ENCODE measurements around the gene CCL22.
A peak's percentile ranks its signal among the peaks of the same experiment; 100 is the strongest.
"Not testable (repeated sequence)": the region's sequence is repeated elsewhere in the genome, so short reads cannot be mapped to it uniquely, and the experiment has no call there.

The CCL22 gene

DNA sequence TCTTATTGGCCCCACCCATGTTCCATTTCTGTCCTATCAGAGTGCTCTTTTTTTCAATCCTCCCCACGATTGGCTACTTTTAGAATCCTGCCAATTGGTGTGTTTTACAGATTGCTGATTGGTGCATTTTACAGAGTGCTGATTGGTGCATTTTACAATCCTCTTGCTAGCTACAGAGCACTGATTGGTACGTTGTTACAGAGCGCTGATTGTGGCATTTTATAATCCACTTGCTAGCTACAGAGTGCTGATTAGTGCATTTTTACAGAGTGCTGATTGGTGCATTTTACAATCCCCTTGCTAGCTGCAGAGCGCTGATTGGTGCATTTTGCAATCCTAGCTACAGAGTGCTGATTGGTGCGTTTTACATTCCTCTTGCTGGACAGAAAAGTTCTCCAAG lies 36.4 kb downstream of the CCL22 start:
- no peak for DNase-seq (ENCODE audit: low spot score)

DNA sequence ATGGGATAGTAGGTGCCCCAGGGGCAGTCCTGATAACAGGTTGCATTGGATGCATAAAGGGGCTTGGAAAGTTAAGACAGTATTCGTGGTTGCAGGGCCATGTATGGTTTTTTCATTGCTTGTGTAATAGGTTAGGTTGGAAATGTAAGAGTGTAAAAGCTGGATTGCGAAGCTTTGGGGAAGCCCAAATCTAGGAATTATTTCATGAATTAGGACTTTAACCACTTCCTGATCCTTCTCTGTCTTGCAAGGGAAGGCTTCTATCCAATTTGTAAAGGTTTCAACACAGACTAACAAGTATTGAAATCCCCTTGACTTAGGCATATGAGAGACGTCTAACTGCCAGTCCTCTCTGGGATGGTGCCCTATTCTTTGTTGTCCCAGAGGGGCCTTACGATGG lies 38.2 kb downstream of the CCL22 start:
- no peak for DNase-seq (ENCODE audit: low spot score)

DNA sequence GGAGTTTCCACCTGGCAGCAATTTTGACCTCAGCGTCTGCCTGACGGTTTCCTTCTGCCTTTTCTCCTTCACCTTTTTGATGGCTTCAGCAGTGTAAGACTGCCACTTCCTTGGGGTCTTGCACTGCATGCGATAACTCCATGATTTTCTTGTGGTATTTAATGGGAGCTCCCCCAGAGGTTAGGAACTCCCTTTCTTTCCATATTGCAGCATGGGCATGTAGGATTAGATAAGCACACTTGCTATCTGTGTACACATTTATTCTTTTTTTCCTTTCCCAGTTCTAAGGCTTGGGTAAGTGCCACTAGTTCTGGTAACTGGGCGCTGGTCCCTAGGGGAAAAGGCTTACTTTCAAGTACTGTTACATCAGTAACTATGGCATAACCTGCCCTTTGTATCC lies 38.9 kb downstream of the CCL22 start:
- DNase-seq (ENCODE audit: low spot score), result not testable (repeated sequence)

DNA sequence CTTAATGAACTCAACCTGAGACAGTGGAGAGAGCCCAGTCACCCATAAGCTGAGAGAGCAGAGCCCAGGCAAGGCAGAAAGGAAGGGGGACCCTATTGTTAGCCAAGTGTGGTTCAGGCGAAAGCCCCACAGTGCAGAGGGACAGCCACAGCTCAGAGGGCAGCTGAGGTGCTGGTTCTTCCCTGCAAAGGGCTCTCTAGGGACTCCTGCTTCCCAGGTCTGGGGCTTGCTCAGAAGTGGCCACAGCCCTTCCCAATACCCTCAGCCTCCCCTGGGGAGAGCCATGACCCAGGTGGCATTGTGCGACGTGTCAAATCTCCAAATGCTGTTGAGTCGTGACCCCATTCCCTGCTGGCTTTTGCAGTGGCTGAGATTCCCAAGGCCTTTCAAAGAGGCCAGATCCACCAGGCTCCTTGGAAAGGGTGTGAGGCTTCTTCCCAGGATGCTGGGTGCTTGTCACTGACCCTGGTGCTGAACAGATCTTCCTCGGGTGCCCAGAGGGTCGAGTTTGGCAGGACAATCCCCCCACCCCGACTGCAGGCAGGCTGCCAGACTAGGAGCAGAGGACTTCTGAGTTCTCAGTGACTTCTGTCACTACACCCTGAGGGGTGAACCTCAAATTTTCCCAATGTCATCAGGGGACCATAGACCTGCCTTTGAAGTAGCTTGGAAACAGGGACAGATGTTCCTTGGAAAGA lies 43.5 kb downstream of the CCL22 start:
- no peak for DNase-seq (ENCODE audit: low spot score)

DNA sequence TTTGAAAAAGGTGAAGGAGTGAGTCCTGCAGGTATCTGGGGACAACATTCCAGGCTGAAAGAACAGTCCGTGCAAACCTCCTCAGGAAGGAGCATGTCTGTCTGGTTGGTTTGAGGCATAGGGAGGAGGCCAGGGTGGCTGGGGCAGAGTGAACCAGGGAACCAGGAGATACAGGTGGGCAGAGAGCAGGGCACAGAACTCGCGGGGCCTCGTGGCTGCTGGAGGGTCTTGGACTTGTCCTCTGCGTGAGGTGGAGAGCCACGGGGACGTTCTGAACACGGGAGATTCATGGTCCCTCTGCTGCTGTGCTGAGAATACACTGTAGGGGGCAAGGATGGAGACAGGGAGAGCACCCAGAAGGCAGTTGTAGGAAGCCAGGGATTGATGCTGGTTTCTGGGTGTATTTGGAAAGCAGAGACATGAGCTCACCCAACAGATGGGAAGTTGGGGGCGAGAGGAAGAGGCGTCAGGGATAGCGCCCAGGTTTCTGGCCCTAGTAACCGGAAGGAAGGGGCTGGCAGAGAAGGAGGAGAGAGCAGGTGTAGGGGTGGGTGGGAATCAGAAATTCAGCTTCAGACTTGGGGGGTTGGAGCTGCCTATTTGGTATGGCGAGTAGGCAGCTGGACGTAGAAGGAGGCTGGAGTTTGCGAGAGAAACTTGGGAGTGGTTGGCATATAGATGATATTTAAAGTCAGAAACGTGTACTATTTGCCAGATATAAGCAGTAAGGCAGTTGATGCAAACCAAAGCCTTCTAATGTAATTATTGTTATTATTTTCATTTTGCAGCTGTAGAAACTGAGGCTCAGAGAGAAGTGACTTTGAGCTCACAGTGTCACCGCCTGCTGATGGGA lies 45.6 kb downstream of the CCL22 start, which contains the start of gene CCL17:
TSS of gene CCL17 (plus strand) at position 803 of the 853 bp plus-strand sequence. CDS start 9,166 bp downstream, outside the sequence.
- DNase-seq (ENCODE audit: low spot score), result peak; percentile 62

DNA sequence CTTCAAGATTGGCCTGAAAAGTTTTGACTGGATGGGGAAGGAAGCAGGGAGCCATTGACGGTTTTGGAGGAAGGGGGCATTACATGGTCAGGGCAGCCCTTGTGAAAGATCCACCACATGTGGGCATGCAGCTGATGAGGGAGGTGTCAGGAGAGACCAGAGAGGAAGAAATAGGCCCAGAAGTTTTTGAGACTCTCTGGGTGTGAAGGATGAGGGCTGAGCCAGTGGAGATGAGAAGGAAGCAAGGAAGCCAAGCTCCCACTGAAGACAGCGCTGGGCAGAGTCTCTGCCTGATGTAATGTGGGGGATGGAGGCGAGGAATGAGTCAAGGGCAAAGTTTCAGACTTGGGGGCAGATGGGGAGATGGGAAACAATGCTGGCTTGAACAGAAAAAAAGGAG lies 46.5 kb downstream of the CCL22 start:
- no peak for DNase-seq (ENCODE audit: low spot score)

DNA sequence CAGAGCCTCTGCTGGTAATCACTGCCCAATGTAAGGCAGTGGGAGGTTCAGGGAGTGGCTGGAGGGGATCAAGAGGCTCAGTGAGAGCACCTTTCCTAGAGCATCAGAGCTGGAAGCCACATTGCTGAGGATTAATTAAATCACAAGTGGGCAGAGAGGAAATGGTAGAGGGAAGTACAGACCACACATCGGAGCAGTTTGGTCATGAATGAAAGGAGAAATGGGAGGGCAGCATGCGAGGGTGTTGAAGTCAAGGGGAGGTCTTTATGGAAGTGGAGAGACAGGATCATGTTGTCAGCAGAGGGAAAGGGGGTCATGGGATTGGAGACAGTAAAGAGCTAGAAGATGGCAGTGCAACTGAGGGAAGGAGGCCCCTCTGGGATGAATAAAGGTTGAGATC lies 48.3 kb downstream of the CCL22 start:
- DNase-seq (ENCODE audit: low spot score), result no peak

DNA sequence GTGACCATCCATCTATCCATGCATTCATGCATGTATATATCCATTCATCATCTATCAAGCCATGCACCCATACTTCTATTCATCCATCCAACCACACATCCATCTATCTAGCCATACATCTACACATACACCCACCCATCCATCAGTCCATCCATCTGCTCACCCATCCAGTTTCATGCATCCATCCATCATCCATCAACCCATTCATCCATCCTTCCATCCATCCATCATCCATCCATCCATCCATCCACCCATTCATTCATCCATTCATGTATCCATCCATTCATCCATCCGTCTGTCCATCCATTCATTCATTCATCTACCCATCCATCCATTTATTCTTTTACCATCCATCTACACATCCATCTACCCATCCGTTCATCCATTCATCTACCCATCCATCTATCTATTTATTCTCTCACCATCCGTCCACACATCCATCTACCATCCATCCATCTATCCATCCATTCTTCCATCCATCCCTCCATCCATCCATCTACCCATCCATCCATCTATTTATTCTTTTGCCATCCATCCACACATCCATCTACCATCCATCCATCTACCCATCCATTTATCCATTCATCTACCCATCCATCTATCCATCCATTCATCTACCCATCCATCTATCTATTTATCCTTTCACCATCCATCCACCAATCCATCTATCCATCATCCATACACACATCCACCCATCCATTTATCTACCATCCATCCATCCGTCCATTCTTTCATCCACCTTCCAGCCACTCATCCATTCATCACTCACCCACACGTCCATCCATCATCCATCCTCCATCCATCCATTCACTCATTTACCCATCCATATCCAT lies 49.2 kb downstream of the CCL22 start:
- no peak for DNase-seq (ENCODE audit: low spot score)

DNA sequence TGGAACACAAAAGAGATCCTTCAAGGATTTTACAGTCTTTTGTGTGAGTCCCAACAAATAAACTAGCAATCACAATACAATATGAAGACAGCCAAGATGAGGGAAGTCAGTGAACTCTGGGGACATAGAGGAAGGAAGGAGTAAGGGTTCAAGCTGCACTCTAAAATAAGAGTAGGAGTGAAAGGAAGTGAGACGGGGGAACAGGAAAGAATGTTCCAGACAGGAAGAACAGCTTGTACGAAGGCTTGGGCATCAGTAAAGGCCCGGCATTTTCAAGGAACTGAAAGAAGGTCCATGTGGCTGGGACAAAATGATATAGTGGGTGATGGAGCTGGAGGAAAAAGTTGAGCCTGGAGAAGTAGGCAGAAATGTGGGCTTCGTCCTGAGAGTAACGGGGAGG lies 50.5 kb downstream of the CCL22 start:
- peak; percentile 47 for DNase-seq (ENCODE audit: low spot score)

DNA sequence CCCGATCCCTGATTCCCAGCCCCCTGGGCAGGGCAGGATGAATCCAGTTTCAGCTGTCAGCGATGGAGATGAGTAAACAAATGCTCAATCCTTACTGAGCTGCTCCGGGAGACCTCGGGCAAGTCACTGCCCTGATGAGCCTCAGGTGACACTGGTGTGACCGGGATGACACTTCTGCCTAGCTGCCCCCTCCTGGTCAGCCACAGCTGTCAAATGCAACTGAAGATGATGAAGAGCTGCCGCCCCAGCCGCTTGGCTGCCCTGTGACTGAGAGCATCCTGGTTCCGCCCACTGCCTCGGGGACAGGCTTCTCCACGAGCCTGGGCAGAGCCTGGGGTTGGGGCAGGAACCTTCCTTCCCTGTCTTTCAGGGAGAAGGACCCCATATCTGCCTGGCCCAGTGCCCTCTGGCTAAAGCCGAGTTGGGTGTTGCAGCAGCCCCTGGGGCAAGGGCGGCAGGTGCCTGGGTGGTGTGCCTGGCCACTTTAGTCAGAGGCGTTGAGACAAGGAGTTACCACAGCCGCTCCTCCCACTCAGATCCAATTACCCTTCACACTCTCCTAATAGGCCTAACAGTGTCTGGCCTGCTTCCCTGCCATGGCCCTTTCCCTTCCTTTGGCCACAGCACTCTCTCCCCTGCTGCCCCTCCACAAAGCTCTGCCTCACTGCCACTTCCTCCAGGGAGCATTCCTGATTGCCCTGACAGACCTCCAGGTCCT lies 51.4 kb downstream of the CCL22 start:
- no peak for DNase-seq (ENCODE audit: low spot score)

DNA sequence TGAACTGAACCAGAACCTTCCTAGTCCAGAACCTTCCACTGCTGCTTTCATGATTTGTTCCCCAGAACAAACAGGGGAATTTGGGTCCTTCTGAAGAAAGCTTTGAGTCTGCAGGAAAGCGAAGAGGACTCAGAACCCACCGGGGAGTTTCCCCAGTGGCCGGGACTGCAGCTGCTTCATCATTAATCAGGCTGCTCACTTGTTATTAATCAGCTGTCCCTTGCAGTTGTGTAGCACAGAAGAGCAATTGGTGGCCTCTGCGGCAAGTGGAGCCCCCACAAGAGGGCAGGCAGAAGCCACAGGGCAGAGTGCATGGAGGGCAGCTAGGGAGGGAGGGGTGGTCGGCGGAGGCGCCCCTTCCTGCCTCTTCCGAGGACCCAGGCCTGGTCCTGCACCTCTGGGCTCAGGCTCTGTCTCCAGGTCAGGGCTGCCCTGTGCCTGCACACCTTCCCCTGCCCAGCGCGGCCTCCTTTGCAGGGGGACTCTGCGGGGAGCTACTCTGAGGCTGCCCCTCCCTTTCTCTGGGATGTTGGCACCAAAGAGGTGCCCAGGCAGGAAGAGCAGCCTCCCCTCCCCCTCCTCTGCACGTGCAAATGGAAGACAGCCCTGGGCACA lies 52.9 kb downstream of the CCL22 start:
- DNase-seq (ENCODE audit: low spot score), result no peak

DNA sequence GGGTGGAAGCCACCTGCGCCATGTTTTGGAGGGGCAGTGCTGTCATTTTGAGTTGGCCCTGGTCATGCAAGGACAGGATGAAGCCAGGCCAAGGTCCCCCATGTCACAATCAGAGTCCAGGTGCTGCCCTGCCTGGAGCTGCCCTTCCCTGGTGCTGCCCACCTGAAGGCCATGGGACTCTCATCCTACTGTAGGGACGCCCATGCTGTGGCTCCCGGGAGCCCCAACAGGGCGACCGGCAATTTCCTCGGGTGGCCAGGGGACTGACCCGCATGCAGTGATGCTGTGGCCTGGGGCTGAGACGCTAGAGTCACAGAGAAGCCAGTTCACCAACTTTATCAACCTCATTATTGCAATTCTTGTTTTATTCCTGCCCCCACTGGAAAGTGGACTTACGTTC lies 54.0 kb downstream of the CCL22 start:
- DNase-seq (ENCODE audit: low spot score), result no peak

DNA sequence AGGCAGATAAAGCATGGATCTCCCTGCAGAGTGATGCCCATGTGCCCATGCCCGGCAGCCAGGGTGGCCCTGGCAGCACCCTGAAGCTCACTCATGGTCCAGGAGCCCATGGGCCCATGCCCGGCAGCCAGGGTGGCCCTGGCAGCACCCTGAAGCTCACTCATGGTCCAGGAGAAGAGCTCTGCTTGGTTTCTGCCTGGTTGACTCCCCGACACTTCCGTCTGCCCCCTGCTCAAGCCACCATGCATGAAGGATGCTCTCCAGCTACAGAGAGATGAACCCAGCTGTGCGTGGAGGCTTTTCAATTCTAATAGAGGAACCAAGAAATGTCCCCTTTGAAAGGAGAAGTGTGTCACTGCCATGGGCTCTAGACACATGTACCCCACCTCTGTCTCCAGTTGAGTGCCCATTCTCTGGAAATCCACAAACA lies 54.7 kb downstream of the CCL22 start:
- DNase-seq (ENCODE audit: low spot score), result no peak

DNA sequence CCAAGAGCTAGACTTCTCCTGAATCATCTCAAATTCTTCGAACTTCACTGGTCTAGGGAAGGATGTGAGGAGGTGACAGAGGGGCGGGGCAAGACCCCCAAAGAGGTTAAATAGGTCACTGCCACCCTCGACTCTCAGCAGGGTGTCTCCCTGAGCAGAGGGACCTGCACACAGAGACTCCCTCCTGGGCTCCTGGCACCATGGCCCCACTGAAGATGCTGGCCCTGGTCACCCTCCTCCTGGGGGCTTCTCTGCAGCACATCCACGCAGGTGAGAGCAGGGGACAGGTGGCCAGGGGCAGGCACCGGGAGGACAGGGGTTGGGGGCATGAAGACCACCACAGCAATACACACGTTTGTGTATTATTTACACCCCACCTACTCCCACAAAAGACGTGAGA lies 55.1 kb downstream of the CCL22 start:
- DNase-seq (ENCODE audit: low spot score), result no peak

Data from Ammon's horn (tissue), 1 donor.